HEK293T (cell line): Measurements from ENCODE around the gene TLR5.

Source experiments
- CTCF ChIA-PET: fragments of 350-600 bp; formaldehyde crosslinking; extraction: SDS; loops from one replicate; lab custom pipeline; 2021; ENCODE audit warnings: antibody characterized with exemption, inconsistent platforms; lab: Yijun Ruan, JAX
- POLR2A ChIA-PET: fragments of 350-600 bp; formaldehyde crosslinking; extraction: SDS; loops from one replicate; lab custom pipeline; 2020; ENCODE audit warnings: antibody characterized with exemption, inconsistent platforms; lab: Yijun Ruan, JAX
- DNase-seq: peaks from one replicate; pipeline ENCODE4 v3.0.0; 2012; ENCODE audit warnings: mixed read lengths; ENCODE audit errors: extremely low spot score
- ARNT ChIP-seq: fragments of 450-650 bp; IDR thresholded peaks from 2 replicates; pipeline ENCODE4 v1.6.1; 2017; ENCODE audit warnings: mild to moderate bottlenecking
- BHLHE40 ChIP-seq: fragments of 450-650 bp; IDR thresholded peaks from 2 replicates; pipeline ENCODE4 v1.6.1; 2016; ENCODE audit warnings: mild to moderate bottlenecking, moderate library complexity, borderline replicate concordance
- CTBP1 ChIP-seq: fragments of 450-650 bp; IDR thresholded peaks from 2 replicates; pipeline ENCODE4 v1.6.1; 2016; ENCODE audit warnings: borderline replicate concordance
- ELF4 ChIP-seq: fragments of 450-650 bp; IDR thresholded peaks from 2 replicates; pipeline ENCODE4 v1.6.1; 2017; ENCODE audit warnings: antibody characterized with exemption
- FOXA1 ChIP-seq: fragments of 450-650 bp; IDR thresholded peaks from 2 replicates; pipeline ENCODE4 v1.6.1; 2016; ENCODE audit warnings: mild to moderate bottlenecking
- FOXK2 ChIP-seq: fragments of 450-650 bp; IDR thresholded peaks from 2 replicates; pipeline ENCODE4 v1.6.1; 2016; ENCODE audit warnings: mild to moderate bottlenecking
- FOXM1 ChIP-seq: fragments of 450-650 bp; IDR thresholded peaks from 2 replicates; pipeline ENCODE4 v1.6.1; 2017; ENCODE audit warnings: mild to moderate bottlenecking, borderline replicate concordance
- HDGF ChIP-seq: fragments of 450-650 bp; IDR thresholded peaks from 2 replicates; pipeline ENCODE4 v1.6.1; 2017; ENCODE audit warnings: antibody characterized with exemption, borderline replicate concordance
- L3MBTL2 ChIP-seq: fragments of 450-650 bp; conservative IDR thresholded peaks from 2 replicates; pipeline ENCODE4 v1.6.1; 2016; ENCODE audit warnings: mild to moderate bottlenecking
- LEF1 ChIP-seq: fragments of 450-650 bp; IDR thresholded peaks from 2 replicates; pipeline ENCODE4 v1.6.1; 2017; ENCODE audit warnings: mild to moderate bottlenecking, borderline replicate concordance
- NFRKB ChIP-seq: fragments of 450-650 bp; IDR thresholded peaks from 2 replicates; pipeline ENCODE4 v1.6.1; 2016; ENCODE audit warnings: mild to moderate bottlenecking, moderate library complexity
- PKNOX1 ChIP-seq: fragments of 450-650 bp; IDR thresholded peaks from 2 replicates; pipeline ENCODE4 v1.6.1; 2016
- SP1 ChIP-seq: fragments of 450-650 bp; IDR thresholded peaks from 2 replicates; pipeline ENCODE4 v1.6.1; 2017
- SUZ12 ChIP-seq: fragments of 450-650 bp; IDR thresholded peaks from 2 replicates; pipeline ENCODE4 v1.6.1; 2016; ENCODE audit warnings: mild to moderate bottlenecking
- TARDBP ChIP-seq: fragments of 450-650 bp; IDR thresholded peaks from 2 replicates; pipeline ENCODE4 v1.6.1; 2016
- ZNF384 ChIP-seq: fragments of 450-650 bp; IDR thresholded peaks from 2 replicates; pipeline ENCODE4 v1.6.1; 2016

The TLR5 gene

GRCh38 chr1:223144914-223145313, 1.9 kb upstream of the TLR5 start:
- POLR2A ChIA-PET = interaction anchor here (1.7 kb wide), 1 partner anchor 11 kb away, joined by 10 read pairs; no protein-coding TSS in a partner anchor
- CTCF ChIA-PET = interaction anchor here (1.4 to 3.2 kb wide), 2 partner anchors 11 to 21 kb away, joined by 3 to 28 read pairs; no protein-coding TSS in a partner anchor
- no peak for TF ChIP-seq SUZ12
- no peak for TF ChIP-seq TARDBP
- no peak for TF ChIP-seq BHLHE40
- TF ChIP-seq LEF1 = no peak
- TF ChIP-seq CTBP1 = no peak
- TF ChIP-seq FOXM1 = no peak
- no peak for TF ChIP-seq FOXA1
- no peak for DNase-seq

- DNase-seq = no peak
- CTCF ChIA-PET = interaction anchor here (2.5 to 3.2 kb wide), 2 partner anchors 11 to 21 kb away, joined by 12 to 28 read pairs; no protein-coding TSS in a partner anchor
- POLR2A ChIA-PET = interaction anchor here (0.9 to 1.7 kb wide), 2 partner anchors 10 to 82 kb away, joined by 3 to 10 read pairs; no protein-coding TSS in a partner anchor
- TF ChIP-seq BHLHE40 = no peak
- TF ChIP-seq FOXA1 = no peak
- no peak for TF ChIP-seq PKNOX1
- TF ChIP-seq CTBP1 = no peak
- no peak for TF ChIP-seq NFRKB
- no peak for TF ChIP-seq FOXK2
- no peak for TF ChIP-seq LEF1
- no peak for TF ChIP-seq L3MBTL2
- TF ChIP-seq FOXM1 = no peak
- no peak for TF ChIP-seq HDGF
- TF ChIP-seq ZNF384 = no peak
Measured at GRCh38 chr1:223144431-223144830, 1.4 kb upstream of the TLR5 start.

GRCh38 chr1:223143537-223144248, 645 bp upstream of the TLR5 start:
- no peak for DNase-seq
- no peak for TF ChIP-seq ZNF384
- no peak for TF ChIP-seq SP1
- no peak for TF ChIP-seq HDGF
- TF ChIP-seq FOXA1 = no peak
- no peak for TF ChIP-seq ELF4
- TF ChIP-seq NFRKB = no peak
- no peak for TF ChIP-seq SUZ12
- TF ChIP-seq L3MBTL2 = no peak
- no peak for TF ChIP-seq BHLHE40
- no peak for TF ChIP-seq TARDBP
- no peak for TF ChIP-seq CTBP1
- TF ChIP-seq FOXM1 = no peak
- ChIA-PET POLR2A (interaction anchor here (0.9 to 1.7 kb wide), 8 partner anchors 8 to 82 kb away, joined by 3 to 11 read pairs (median 5); no protein-coding TSS in a partner anchor), CTCF (interaction anchor here (1.0 to 3.2 kb wide), 3 partner anchors 10 to 20 kb away, joined by 6 to 28 read pairs (median 12); no protein-coding TSS in a partner anchor)

- TF ChIP-seq SP1 (no peak), ELF4 (no peak), SUZ12 (no peak), TARDBP (no peak), NFRKB (no peak), LEF1 (no peak), L3MBTL2 (no peak), FOXA1 (no peak), ZNF384 (no peak), BHLHE40 (no peak), ARNT (no peak), CTBP1 (no peak), FOXM1 (no peak), FOXK2 (no peak), HDGF (no peak), PKNOX1 (no peak)
- ChIA-PET POLR2A (interaction anchor here (1.0 to 1.5 kb wide), 2 partner anchors 9 kb away, joined by 4 to 11 read pairs; no protein-coding TSS in a partner anchor), CTCF (interaction anchor here (0.8 to 3.2 kb wide), 5 partner anchors 9 to 222 kb away, joined by 3 to 28 read pairs (median 5); partner anchors contain the start of gene SUSD4)
- no peak for DNase-seq
Measured at GRCh38 chr1:223142269-223142668, 779 bp downstream of the TLR5 start.

GRCh38 chr1:223140611-223141405, 2.2 kb downstream of the TLR5 start:
- CTCF ChIA-PET = interaction anchor here (0.7 to 1.6 kb wide), 3 partner anchors 17 to 132 kb away, joined by 3 to 7 read pairs (median 3); no protein-coding TSS in a partner anchor
- POLR2A ChIA-PET = interaction anchor here (1.0 kb wide), 1 partner anchor 7 kb away, joined by 4 read pairs; no protein-coding TSS in a partner anchor
- TF ChIP-seq SP1 (no peak), FOXM1 (no peak), ZNF384 (no peak), FOXA1 (no peak), HDGF (no peak), BHLHE40 (no peak), L3MBTL2 (no peak), FOXK2 (no peak), PKNOX1 (no peak), SUZ12 (no peak), LEF1 (no peak), ARNT (no peak), ELF4 (no peak), NFRKB (no peak)
- no peak for DNase-seq
